Endodermal cell (in vitro differentiated cells): Measurements from ENCODE around the gene MPDU1. TPM values are rescaled to one million over a fixed set of nuclear protein-coding genes. Genes with fewer than 3 reads are reported as not detected.

Experiments used
- DNase-seq: peaks from one replicate; pipeline ENCODE4 v3.0.0-alpha.2; 2017
- H3K27ac ChIP-seq: 2 replicates; pipeline ENCODE4 v1.5.1; 2013; ENCODE audit warnings: mild to moderate bottlenecking, low read depth, low read length, moderate library complexity
- H3K27me3 ChIP-seq: 2 replicates; pipeline ENCODE4 v1.6.1; 2013; ENCODE audit warnings: mild to moderate bottlenecking, low read length, moderate library complexity; ENCODE audit not compliant: insufficient read depth, control insufficient read depth, poor library complexity, severe bottlenecking
- H3K36me3 ChIP-seq: 2 replicates; pipeline ENCODE4 v1.7.0; 2013; ENCODE audit warnings: mild to moderate bottlenecking, low read length, moderate library complexity; ENCODE audit not compliant: control insufficient read depth, insufficient read depth
- H3K4me1 ChIP-seq: one replicate; pipeline ENCODE4 v1.7.0; 2013; ENCODE audit warnings: low read length; ENCODE audit not compliant: control insufficient read depth, insufficient read depth
- H3K4me3 ChIP-seq: 2 replicates; pipeline ENCODE4 v1.5.1; 2013; ENCODE audit warnings: mild to moderate bottlenecking, low read length, moderate library complexity
- H3K9ac ChIP-seq: 2 replicates; pipeline ENCODE4 v1.6.1; 2013; ENCODE audit warnings: mild to moderate bottlenecking, low read length, moderate library complexity; ENCODE audit not compliant: poor library complexity, severe bottlenecking; ENCODE audit errors: extremely low read depth
- H3K9me3 ChIP-seq: 2 replicates; pipeline ENCODE4 v1.6.1; 2013; ENCODE audit warnings: mild to moderate bottlenecking, low read length, moderate library complexity; ENCODE audit not compliant: control insufficient read depth
- H3K27ac Mint-ChIP-seq: 2 replicates; pipeline ENCODE4 v1.8.0; 2020; ENCODE audit warnings: mixed read lengths
- H3K27me3 Mint-ChIP-seq: 2 replicates; pipeline ENCODE4 v1.8.0; 2021; ENCODE audit warnings: mild to moderate bottlenecking, mixed read lengths; ENCODE audit not compliant: insufficient read depth
- H3K36me3 Mint-ChIP-seq: 2 replicates; pipeline ENCODE4 v1.8.0; 2020; ENCODE audit warnings: low read depth, mixed read lengths
- H3K4me1 Mint-ChIP-seq: 2 replicates; pipeline ENCODE4 v1.8.0; 2020; ENCODE audit warnings: mixed read lengths
- H3K4me3 Mint-ChIP-seq: 2 replicates; pipeline ENCODE4 v1.8.0; 2020; ENCODE audit warnings: mild to moderate bottlenecking, moderate library complexity, mixed read lengths
- H3K9me3 Mint-ChIP-seq: 2 replicates; pipeline ENCODE4 v1.8.0; 2020; ENCODE audit warnings: mild to moderate bottlenecking, mixed read lengths
- WGBS, 2 experiments: methylation state at CpG; one replicate each; pipeline versions ENCODE4 v1.1.5 to v1.1.7; 2013; ENCODE audit warnings: missing lambda C conversion rate in 2 of 2, mixed read lengths in 1 of 2; ENCODE audit not compliant: insufficient coverage in 1 of 2, insufficient read length in 1 of 2; 5-methylcytosine and 5-hydroxymethylcytosine counted together
- total RNA-seq, 2 donors: library from RNA; stranded (reverse); fragmentation: NEBNext Ultra II Directional in 1 of 2; extraction: Animal tissue kit (Norgen Biotek cat#: 25700) in 1 of 2; gene quantifications; 2 replicates in 1 of 2; 3 replicates in 1 of 2; pipeline ENCODE4 v1.2.1, GENCODE V29; 2021
- TF ChIP-seq, protein P1 (sequence below): fragments of 200-600 bp; sonication (generic); conservative IDR thresholded peaks from 2 replicates; pipeline ENCODE4 v1.5.0; 2021; ENCODE audit warnings: antibody characterized with exemption, mild to moderate bottlenecking

The MPDU1 gene
- total RNA-seq, 2 donors from 2014 or later = 47.4 to 56.6 TPM

DNA sequence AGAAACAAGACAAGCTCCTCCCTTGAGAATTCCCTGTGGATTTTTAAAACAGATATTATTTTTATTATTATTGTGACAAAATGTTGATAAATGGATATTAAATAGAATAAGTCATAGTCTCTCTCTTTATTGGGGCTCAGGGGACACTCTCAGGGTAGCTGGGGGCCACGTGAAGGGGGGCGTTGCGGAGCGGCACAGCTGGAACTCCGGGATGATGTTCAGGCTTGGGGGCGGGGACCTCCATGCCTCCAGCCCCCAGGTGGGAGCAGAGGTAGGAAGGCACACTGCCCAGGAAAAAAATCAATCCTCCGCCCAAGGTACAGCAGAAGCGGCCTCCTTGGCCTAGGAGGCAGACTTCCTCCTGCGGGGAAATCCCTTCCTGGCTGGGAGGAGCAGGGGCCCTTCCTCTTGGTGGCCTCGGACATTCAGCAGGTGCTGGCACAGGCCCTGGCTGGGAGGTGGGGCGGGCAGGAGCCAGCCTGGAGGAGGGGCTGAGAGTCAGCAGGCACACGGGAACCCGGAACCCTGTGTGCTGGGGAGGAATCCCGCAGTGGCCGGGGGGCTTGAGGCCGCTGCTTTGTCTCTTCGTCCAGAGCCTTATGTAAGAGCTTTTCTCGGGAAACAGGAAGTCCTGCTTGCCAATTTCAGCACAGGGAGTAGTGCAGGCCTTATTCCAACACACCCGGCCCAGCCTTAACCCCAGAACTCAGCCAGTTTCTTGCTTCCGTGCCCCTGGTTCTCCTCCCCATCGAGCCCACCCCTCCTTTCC, 25.7 kb upstream of the MPDU1 start:
- peak; percentile 93 for DNase-seq
- TF ChIP-seq, protein P1, sequence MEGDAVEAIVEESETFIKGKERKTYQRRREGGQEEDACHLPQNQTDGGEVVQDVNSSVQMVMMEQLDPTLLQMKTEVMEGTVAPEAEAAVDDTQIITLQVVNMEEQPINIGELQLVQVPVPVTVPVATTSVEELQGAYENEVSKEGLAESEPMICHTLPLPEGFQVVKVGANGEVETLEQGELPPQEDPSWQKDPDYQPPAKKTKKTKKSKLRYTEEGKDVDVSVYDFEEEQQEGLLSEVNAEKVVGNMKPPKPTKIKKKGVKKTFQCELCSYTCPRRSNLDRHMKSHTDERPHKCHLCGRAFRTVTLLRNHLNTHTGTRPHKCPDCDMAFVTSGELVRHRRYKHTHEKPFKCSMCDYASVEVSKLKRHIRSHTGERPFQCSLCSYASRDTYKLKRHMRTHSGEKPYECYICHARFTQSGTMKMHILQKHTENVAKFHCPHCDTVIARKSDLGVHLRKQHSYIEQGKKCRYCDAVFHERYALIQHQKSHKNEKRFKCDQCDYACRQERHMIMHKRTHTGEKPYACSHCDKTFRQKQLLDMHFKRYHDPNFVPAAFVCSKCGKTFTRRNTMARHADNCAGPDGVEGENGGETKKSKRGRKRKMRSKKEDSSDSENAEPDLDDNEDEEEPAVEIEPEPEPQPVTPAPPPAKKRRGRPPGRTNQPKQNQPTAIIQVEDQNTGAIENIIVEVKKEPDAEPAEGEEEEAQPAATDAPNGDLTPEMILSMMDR = no peak
- Mint-ChIP-seq H3K27ac (peak overlapping the region; percentile 78), H3K4me3 (peak overlapping the region; percentile 31), H3K4me1 (peaks cover 35% of the 10 kb centered on the region), H3K9me3 (no peaks in the 10 kb centered on the region), H3K27me3 (no peaks in the 10 kb centered on the region), H3K36me3 (peaks cover 4% of the 10 kb centered on the region)
- H3K27me3 ChIP-seq = no peaks in the 10 kb centered on the region
- H3K4me3 ChIP-seq = no peak overlapping the region
- no peaks in the 10 kb centered on the region for H3K9me3 ChIP-seq
- H3K27ac ChIP-seq = no peak overlapping the region
- no peak overlapping the region for H3K9ac ChIP-seq
- no peaks in the 10 kb centered on the region for H3K36me3 ChIP-seq
- peaks cover 3% of the 10 kb centered on the region for H3K4me1 ChIP-seq
- 40 to 46% methylated on average over 13 to 21 of the region's 21 CpGs for WGBS, 2 experiments

DNA sequence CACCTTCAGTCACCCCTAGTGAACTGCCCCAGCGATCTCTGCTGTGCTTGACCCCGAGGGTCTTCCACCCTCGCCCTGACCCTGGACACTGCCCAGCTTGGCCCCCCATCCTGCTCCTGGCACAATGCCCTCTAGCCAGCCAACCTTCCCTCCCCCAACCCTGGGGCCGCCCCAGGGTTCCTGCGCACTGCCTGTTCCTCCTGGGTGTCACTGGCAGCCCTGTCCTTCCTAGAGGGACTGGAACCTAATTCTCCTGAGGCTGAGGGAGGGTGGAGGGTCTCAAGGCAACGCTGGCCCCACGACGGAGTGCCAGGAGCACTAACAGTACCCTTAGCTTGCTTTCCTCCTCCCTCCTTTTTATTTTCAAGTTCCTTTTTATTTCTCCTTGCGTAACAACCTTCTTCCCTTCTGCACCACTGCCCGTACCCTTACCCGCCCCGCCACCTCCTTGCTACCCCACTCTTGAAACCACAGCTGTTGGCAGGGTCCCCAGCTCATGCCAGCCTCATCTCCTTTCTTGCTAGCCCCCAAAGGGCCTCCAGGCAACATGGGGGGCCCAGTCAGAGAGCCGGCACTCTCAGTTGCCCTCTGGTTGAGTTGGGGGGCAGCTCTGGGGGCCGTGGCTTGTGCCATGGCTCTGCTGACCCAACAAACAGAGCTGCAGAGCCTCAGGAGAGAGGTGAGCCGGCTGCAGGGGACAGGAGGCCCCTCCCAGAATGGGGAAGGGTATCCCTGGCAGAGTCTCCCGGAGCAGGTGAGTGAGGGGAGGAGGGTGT, 24.9 kb upstream of the MPDU1 start, which contains the start of gene TNFSF13:
TNFSF13 (plus strand) TSS at position 207 of the 776 bp plus-strand sequence; CDS start at position 497, 290 bp downstream.
- no peaks in the 10 kb centered on the region for H3K9me3 Mint-ChIP-seq
- H3K4me1 ChIP-seq = peaks cover 3% of the 10 kb centered on the region
- H3K4me1 Mint-ChIP-seq = peaks cover 35% of the 10 kb centered on the region
- TF ChIP-seq, protein P1 = no peak
- H3K9me3 ChIP-seq = no peaks in the 10 kb centered on the region
- 88 to 91% methylated on average over 9 to 16 of the region's 16 CpGs for WGBS, 2 experiments
- H3K4me3 ChIP-seq = no peak within 1 kb of the TSS
- H3K36me3 ChIP-seq = peaks cover 4% of the 10 kb centered on the region
- H3K27ac ChIP-seq = no peak within 1 kb of the TSS
- H3K9ac ChIP-seq = no peak within 1 kb of the TSS
- no peaks in the 10 kb centered on the region for H3K27me3 ChIP-seq
- no peak for DNase-seq
- H3K36me3 Mint-ChIP-seq = peaks cover 4% of the 10 kb centered on the region
- peak within 1 kb of the TSS; percentile 31 for H3K4me3 Mint-ChIP-seq
- no peaks in the 10 kb centered on the region for H3K27me3 Mint-ChIP-seq
- H3K27ac Mint-ChIP-seq = peak within 1 kb of the TSS; percentile 78

DNA sequence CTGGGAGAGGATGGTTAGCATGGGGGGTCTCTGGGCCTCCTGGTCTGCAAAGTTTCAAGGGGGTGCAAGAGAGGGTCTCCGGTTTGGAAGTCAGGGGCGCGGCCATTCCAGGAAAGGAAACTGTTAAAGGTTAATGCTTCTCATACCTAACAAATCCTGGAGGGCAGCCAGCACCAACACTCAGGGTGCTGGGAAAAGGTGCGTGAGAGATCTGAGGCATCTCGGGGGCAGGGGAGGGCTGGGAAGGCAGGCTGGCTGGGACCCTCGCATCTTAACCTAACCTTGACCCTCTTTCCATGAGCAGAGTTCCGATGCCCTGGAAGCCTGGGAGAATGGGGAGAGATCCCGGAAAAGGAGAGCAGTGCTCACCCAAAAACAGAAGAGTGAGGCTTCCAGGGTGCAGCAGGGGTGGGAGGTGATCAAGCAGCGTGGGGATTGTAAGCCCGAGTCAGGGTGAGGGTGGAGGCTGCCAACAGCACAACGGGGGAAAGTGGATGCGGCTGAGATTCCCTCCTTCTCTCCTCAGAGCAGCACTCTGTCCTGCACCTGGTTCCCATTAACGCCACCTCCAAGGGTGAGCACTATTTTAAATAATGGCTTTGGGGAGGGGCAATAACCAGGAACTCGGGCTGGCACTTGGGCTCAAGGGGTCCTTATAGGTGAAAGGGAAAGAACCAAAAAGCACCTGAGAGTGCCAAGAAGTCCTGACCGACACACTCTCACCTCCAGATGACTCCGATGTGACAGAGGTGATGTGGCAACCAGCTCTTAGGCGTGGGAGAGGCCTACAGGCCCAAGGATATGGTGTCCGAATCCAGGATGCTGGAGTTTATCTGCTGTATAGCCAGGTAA, 24.1 kb upstream of the MPDU1 start:
- Mint-ChIP-seq H3K4me1 (peaks cover 35% of the 10 kb centered on the region), H3K36me3 (peaks cover 9% of the 10 kb centered on the region), H3K27me3 (no peaks in the 10 kb centered on the region), H3K27ac (peak overlapping the region; percentile 98), H3K4me3 (peak overlapping the region; percentile 79), H3K9me3 (no peaks in the 10 kb centered on the region)
- DNase-seq = peak; percentile 63
- no peak overlapping the region for H3K9ac ChIP-seq
- no peak overlapping the region for H3K4me3 ChIP-seq
- H3K9me3 ChIP-seq = no peaks in the 10 kb centered on the region
- TF ChIP-seq, protein P1 = no peak
- peaks cover 12% of the 10 kb centered on the region for H3K36me3 ChIP-seq
- 88 to 92% methylated on average over 14 to 18 of the region's 18 CpGs for WGBS, 2 experiments
- no peak overlapping the region for H3K27ac ChIP-seq
- no peaks in the 10 kb centered on the region for H3K27me3 ChIP-seq
- H3K4me1 ChIP-seq = peaks cover 3% of the 10 kb centered on the region
